Measurements from ENCODE around the gene AHCYL1. TPM values are rescaled to one million over a fixed set of nuclear protein-coding genes. Genes with fewer than 3 reads are reported as not detected.

Gene AHCYL1
- total and polyA plus RNA-seq, 2 of the 8 experiments (the other 6 are each of a cell fraction or from before 2014, with no cell fraction given) = 64.5 to 95.9 TPM

- TF ChIP-seq SIX5 (IDR thresholded peaks at IDR 0.05; ENCODE audit: low read depth, low read length) (no peak), RFX5 (IDR thresholded peaks at IDR 0.05; ENCODE audit: borderline replicate concordance, low read depth, low read length) (no peak), KDM1A (IDR thresholded peaks at IDR 0.05; ENCODE audit: borderline replicate concordance, low read length) (no peak), E2F6 (IDR thresholded peaks at IDR 0.05) (no peak), FOSL1 (IDR thresholded peaks at IDR 0.05; ENCODE audit: insufficient read depth, low read depth, low read length) (no peak)
Observed at GRCh38 chr1:109993885-109994284, 9.3 kb downstream of the AHCYL1 start (continued).

Data from H1 (cell line).